Caco-2 (cell line): ENCODE data around the gene SUB1. TPM values are rescaled to one million over a fixed set of nuclear protein-coding genes. Genes with fewer than 3 reads are reported as not detected.

Experiments
- BruUV-seq: library from RNA; stranded (reverse); fragments of 400-500 nt; replicated peaks from 2 replicates; lab custom pipeline; 2021; lab: Mats Ljungman, UMichigan
- CTCF ChIA-PET: fragments of 300-600 bp; sonication (Branson Sonifier 250); formaldehyde crosslinking; loops from one replicate; lab custom pipeline; 2022; ENCODE audit warnings: antibody characterized with exemption; lab: Charles Lee
- POLR2A ChIA-PET: fragments of 300-600 bp; sonication (Branson Sonifier 250); formaldehyde crosslinking; loops from one replicate; lab custom pipeline; 2022; ENCODE audit warnings: antibody characterized with exemption; lab: Charles Lee
- DNase-seq, 2 experiments: peaks; one replicate each; pipeline versions ENCODE4 v3.0.0 to v3.0.0-alpha.2; 2020 to 2022
- H3K27me3 ChIP-seq: replicated peaks from 2 replicates; pipeline ENCODE4 v1.6.0; 2011; ENCODE audit warnings: low read length; ENCODE audit not compliant: control insufficient read depth, insufficient read depth
- H3K36me3 ChIP-seq: 2 replicates; pipeline ENCODE4 v1.5.1; 2011; ENCODE audit warnings: low read length; ENCODE audit not compliant: control insufficient read depth, insufficient read depth
- H3K4me1 ChIP-seq: fragments of 250-450 bp; sonication (Bioruptor Pico); 2 replicates; pipeline ENCODE4 v1.5.1; 2020; ENCODE audit warnings: mild to moderate bottlenecking
- H3K4me3 ChIP-seq: 2 replicates; pipeline ENCODE4 v1.5.1; 2011; ENCODE audit warnings: low read depth, mild to moderate bottlenecking, control low read depth, low read length
- H3K9me3 ChIP-seq: fragments of 250-450 bp; sonication (Bioruptor Pico); 2 replicates; pipeline ENCODE4 v1.5.1; 2020; ENCODE audit warnings: mild to moderate bottlenecking, moderate library complexity
- H3K27ac Mint-ChIP-seq: one replicate; pipeline ENCODE4 v1.8.0; 2022; ENCODE audit warnings: mixed read lengths; ENCODE audit not compliant: unreplicated experiment
- H3K27me3 Mint-ChIP-seq: one replicate; pipeline ENCODE4 v1.8.0; 2022; ENCODE audit warnings: mixed read lengths; ENCODE audit not compliant: insufficient read depth, unreplicated experiment
- H3K36me3 Mint-ChIP-seq: one replicate; pipeline ENCODE4 v1.8.0; 2022; ENCODE audit warnings: mild to moderate bottlenecking, mixed read lengths; ENCODE audit not compliant: insufficient read depth, unreplicated experiment
- H3K4me1 Mint-ChIP-seq: one replicate; pipeline ENCODE4 v1.8.0; 2022; ENCODE audit warnings: low read depth, mixed read lengths; ENCODE audit not compliant: unreplicated experiment
- H3K4me3 Mint-ChIP-seq: one replicate; pipeline ENCODE4 v1.8.0; 2022; ENCODE audit warnings: mild to moderate bottlenecking, moderate library complexity, mixed read lengths; ENCODE audit not compliant: unreplicated experiment
- H3K9me3 Mint-ChIP-seq: one replicate; pipeline ENCODE4 v1.8.0; 2022; ENCODE audit warnings: mixed read lengths; ENCODE audit not compliant: unreplicated experiment
- intact Hi-C: fragments of 100-400 bp; cut with micrococcal nuclease; formaldehyde crosslinking; loops from one replicate; pipeline ENCODE4 v1.10.0; 2022; ENCODE audit not compliant: unreplicated experiment
- total RNA-seq: library from RNA; stranded (reverse); gene quantifications from 2 replicates; pipeline ENCODE4 v1.2.3, GENCODE V29; 2022
- TF ChIP-seq, protein P1 (sequence below), 2 experiments: fragments of 200-600 bp in 1 of 2; IDR thresholded peaks; 1 replicate in 1 of 2; 2 replicates in 1 of 2; pipeline versions ENCODE4 v1.5.1 to v1.8.0; 2011 to 2022; ENCODE audit warnings: antibody characterized with exemption in 1 of 2, control low read depth in 1 of 2, inconsistent platforms in 1 of 2, low read depth in 1 of 2, low read length in 1 of 2, mild to moderate bottlenecking in 1 of 2, moderate library complexity in 1 of 2; ENCODE audit not compliant: insufficient read depth in 1 of 2, severe bottlenecking in 1 of 2, unreplicated experiment in 1 of 2

SUB1 gene
- total RNA-seq, 1 experiment from 2014 or later, result 281 TPM

GRCh38 chr5:32645246-32645645 is 59.9 kb downstream of the SUB1 start:
- Mint-ChIP-seq H3K4me1 (peaks cover 6% of the 10 kb centered on the region), H3K27me3 (no peaks in the 10 kb centered on the region), H3K4me3 (no peak overlapping the region), H3K36me3 (no peaks in the 10 kb centered on the region), H3K9me3 (peaks cover 9% of the 10 kb centered on the region), H3K27ac (no peak overlapping the region)
- intact Hi-C loops, result no loop called here
- H3K9me3 ChIP-seq, result no peaks in the 10 kb centered on the region
- CTCF ChIA-PET, result no interaction called here
- H3K4me1 ChIP-seq, result peaks cover 18% of the 10 kb centered on the region
- POLR2A ChIA-PET, result no interaction called here
- TF ChIP-seq, protein P1, sequence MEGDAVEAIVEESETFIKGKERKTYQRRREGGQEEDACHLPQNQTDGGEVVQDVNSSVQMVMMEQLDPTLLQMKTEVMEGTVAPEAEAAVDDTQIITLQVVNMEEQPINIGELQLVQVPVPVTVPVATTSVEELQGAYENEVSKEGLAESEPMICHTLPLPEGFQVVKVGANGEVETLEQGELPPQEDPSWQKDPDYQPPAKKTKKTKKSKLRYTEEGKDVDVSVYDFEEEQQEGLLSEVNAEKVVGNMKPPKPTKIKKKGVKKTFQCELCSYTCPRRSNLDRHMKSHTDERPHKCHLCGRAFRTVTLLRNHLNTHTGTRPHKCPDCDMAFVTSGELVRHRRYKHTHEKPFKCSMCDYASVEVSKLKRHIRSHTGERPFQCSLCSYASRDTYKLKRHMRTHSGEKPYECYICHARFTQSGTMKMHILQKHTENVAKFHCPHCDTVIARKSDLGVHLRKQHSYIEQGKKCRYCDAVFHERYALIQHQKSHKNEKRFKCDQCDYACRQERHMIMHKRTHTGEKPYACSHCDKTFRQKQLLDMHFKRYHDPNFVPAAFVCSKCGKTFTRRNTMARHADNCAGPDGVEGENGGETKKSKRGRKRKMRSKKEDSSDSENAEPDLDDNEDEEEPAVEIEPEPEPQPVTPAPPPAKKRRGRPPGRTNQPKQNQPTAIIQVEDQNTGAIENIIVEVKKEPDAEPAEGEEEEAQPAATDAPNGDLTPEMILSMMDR (IDR thresholded peaks at IDR 0.05; ENCODE audit: insufficient read depth in 1 of 2, low read depth in 1 of 2, low read length in 1 of 2, severe bottlenecking in 1 of 2, unreplicated experiment in 1 of 2), result no peak
- DNase-seq, result no peak
- no TSS peak for BruUV-seq
- H3K36me3 ChIP-seq, result no peaks in the 10 kb centered on the region
- no peaks in the 10 kb centered on the region for H3K27me3 ChIP-seq
- H3K4me3 ChIP-seq, result no peak overlapping the region

GRCh38 chr5:32646061-32646969 is 61.0 kb downstream of the SUB1 start:
- intact Hi-C loops, result loop anchor here (2.0 kb wide), 1 partner anchor 36 kb away; no protein-coding TSS in a partner anchor
- peaks cover 9% of the 10 kb centered on the region for H3K9me3 Mint-ChIP-seq
- Histone ChIP-seq H3K36me3 (no peaks in the 10 kb centered on the region), H3K9me3 (no peaks in the 10 kb centered on the region), H3K4me3 (no peak overlapping the region), H3K27me3 (no peaks in the 10 kb centered on the region), H3K4me1 (peaks cover 17% of the 10 kb centered on the region)
- H3K27ac Mint-ChIP-seq, result no peak overlapping the region
- CTCF ChIA-PET, result no interaction called here
- TF ChIP-seq, protein P1 (IDR thresholded peaks at IDR 0.05; ENCODE audit: insufficient read depth in 1 of 2, low read depth in 1 of 2, low read length in 1 of 2, severe bottlenecking in 1 of 2, unreplicated experiment in 1 of 2), result no peak
- POLR2A ChIA-PET, result no interaction called here
- no TSS peak for BruUV-seq
- no peak overlapping the region for H3K4me3 Mint-ChIP-seq
- DNase-seq, result no peak
- no peaks in the 10 kb centered on the region for H3K4me1 Mint-ChIP-seq
- no peaks in the 10 kb centered on the region for H3K36me3 Mint-ChIP-seq
- H3K27me3 Mint-ChIP-seq, result no peaks in the 10 kb centered on the region

- Mint-ChIP-seq H3K36me3 (no peaks in the 10 kb centered on the region), H3K4me3 (no peak overlapping the region), H3K4me1 (no peaks in the 10 kb centered on the region), H3K27ac (no peak overlapping the region), H3K27me3 (no peaks in the 10 kb centered on the region), H3K9me3 (peaks cover 18% of the 10 kb centered on the region)
- no peak for DNase-seq
- no peaks in the 10 kb centered on the region for H3K4me1 ChIP-seq
- no peak overlapping the region for H3K4me3 ChIP-seq
- no peaks in the 10 kb centered on the region for H3K9me3 ChIP-seq
- intact Hi-C loops, result no loop called here
- POLR2A ChIA-PET, result no interaction called here
- no peaks in the 10 kb centered on the region for H3K36me3 ChIP-seq
- BruUV-seq, result no TSS peak
- CTCF ChIA-PET, result no interaction called here
- H3K27me3 ChIP-seq, result no peaks in the 10 kb centered on the region
- TF ChIP-seq, protein P1 (IDR thresholded peaks at IDR 0.05; ENCODE audit: insufficient read depth in 1 of 2, low read depth in 1 of 2, low read length in 1 of 2, severe bottlenecking in 1 of 2, unreplicated experiment in 1 of 2), result no peak
Measured at GRCh38 chr5:32651088-32651487, 65.7 kb downstream of the SUB1 start.
